NCI-H2196 treated with DMSO at 0.1 percent for 48 hours (cell line): ENCODE results near the gene ADGRB3.

Experiments used
- DNase-seq: peaks from one replicate; lab custom pipeline; 2025; ENCODE audit not compliant: unreplicated experiment; lab: John Stamatoyannopoulos, UW

ADGRB3 gene

DNA sequence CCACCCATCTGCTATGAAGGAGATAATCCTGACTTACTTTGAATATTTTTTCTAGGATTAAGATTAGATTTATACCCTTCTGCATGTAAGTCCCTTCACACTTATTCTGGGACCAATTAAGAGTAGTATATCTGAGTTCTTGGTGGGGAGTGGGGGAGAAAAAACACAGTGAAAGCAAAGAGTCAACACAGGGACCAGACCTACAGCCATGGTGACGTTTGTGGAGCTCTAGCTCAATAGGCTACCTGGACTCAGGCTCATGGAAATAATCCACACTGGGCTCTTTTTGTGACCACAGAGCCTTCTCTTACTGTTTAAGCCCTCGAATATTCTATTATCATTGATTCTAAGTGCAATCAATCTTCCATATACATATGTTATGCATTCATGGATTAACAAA lies 670.4 kb downstream of the ADGRB3 start:
- DNase-seq: no peak

DNA sequence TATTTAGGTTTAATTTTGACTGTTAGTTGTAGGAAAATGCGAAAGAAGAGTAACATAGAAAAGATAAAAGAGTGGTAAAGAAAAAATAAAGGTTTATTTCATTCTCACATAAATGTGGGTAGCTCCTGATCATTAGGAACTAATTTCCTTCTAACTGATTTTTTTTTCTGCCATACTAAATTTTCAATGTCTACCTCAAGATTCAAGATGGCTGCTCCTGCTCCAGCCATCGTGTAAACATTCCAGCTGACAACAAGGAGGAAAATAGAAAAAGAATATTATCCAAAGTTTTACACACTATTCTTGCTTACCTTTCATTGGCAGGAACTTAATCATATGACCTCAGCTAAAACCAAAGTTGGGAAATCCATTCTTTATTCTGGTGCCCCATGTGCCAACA lies 673.5 kb downstream of the ADGRB3 start:
- no peak for DNase-seq

DNA sequence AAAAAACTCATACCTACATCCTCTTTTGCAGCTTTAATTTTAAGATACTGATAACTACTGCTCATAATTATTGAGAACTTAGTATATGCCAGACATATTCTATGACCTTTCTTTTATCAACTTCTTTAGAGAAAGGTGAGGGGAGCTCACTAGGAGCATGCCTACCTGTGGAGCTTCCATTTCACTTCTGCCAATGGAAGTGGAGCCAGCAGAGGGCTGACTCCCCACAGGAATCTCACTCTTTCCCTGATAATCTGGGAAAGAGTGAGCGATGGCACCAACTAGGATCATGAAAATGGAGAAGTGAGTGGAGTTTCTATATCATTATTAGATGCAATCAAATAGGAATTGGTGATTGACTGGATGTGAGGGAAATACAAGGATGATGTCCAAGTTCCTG lies 676.8 kb downstream of the ADGRB3 start:
- no peak for DNase-seq

DNA sequence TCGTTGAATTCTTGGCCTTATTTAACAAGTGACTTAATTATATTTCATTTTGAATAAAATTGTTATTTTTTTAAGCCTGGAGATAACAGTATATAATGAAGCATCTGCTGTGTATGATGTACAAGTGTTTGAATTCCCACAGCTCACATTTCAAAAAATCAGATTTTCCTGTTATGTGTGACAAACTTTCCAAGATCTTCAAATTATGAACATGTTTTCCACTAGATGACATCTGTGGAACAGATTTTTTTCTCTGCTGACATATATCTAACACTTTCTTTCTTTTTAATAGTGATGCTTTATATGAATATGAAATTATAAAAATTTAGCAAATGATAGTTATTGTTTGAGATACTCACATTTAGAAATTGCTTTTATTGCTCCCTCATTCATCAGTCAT lies 678.9 kb downstream of the ADGRB3 start:
- no peak for DNase-seq

DNA sequence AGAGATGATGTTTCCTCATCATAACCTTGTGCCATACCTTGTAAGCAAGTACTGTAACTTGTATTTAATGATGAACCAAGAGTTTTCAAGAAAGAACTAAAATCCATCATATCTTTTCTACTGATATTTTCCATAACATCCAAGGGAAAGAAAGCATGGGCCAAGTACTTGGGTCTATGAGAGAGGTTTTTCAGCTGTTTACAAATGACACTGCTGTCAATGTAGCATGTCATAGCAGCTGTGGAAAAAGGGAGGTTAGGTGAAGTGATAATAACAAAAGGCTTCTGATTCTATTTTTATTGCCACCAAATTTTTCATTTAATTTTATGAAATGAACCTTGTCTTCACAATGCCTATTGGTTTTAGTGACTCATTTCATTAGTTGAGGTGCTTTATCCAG lies 679.4 kb downstream of the ADGRB3 start:
- DNase-seq: no peak

DNA sequence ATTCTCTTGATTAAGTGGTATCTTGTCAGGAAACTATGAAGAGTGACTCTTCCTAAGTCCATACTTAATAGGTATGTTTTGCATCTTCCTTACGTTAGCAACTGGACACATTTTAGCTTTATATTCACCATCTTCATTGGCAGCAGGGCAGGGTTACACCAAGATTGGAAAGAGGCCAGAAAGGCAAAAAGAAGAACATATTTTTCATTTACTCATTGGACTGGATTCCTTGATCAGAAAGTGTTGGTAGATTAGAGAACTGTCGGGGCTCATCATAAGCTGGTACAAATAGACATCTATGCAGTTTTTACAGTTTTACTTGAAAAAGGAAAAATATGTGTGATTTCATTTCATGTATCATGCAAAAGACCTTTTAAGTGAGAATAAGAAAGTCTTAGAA lies 696.8 kb downstream of the ADGRB3 start:
- DNase-seq: no peak

DNA sequence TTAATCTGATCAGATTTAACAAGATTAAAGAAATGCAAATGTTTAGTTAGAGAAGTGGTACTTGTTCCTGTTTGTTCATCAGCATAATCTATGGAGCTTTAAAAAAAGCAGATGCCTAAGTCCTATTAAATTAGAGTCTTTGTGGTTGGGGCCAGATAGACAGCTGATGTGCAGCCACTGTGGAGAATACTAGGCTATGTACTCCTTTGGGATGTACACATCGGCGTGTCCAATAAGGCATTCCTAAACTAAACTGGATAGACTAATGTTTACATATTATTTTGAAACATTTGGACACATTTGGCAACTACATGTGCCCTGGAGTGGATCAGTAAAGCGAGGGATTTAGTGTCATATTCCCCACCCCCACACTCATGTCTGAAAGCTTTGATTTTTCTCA lies 702.2 kb downstream of the ADGRB3 start:
- DNase-seq: no peak

DNA sequence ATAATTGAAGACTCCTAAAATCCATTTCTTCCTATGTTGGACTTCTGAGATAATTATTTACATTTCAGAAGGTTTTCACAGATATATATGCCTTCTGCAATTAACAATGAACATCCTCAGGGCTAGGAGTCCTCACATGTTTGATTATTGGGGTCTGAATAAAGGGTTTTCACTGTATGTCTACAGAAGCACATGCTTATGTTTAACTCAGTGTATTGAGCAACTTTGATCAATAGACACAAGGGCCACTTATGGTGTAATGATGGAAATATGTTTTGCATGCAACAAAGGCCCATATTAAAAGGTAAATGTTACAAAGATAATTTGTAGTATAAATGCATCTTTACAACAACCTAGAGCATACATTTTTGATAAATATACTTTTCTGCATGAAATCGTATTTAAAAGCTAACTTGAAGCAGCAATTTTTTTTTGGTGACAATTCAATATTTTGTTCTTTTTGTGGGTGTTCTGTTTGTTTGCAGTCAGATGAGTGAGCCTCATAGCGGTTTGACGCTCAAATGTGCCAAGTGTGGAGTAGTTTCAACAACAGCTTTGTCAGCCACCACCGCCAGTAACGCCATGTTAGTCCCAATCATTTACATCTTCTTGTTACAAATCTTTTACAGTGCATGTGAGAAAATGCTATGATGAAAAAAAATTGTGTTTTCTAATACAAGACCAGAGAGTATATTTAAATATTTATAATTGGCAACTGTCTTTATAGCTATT lies 703.5 kb downstream of the ADGRB3 start:
- DNase-seq: no peak

DNA sequence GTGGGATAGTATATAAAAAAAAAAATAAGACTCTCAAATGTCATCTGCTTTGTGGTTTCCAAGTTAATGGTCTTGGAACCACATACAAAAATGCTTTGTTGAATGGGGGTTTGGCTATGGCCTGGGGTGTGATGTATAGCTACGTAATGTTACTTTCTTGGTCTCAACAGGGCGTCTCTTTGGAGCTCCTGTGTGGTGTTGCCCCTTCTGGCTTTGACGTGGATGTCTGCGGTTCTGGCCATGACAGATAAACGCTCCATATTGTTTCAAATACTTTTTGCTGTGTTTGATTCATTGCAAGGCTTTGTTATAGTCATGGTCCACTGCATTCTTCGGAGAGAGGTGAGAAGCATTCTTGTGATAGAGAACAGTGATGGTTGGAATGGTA lies 704.1 kb downstream of the ADGRB3 start:
- DNase-seq: no peak

DNA sequence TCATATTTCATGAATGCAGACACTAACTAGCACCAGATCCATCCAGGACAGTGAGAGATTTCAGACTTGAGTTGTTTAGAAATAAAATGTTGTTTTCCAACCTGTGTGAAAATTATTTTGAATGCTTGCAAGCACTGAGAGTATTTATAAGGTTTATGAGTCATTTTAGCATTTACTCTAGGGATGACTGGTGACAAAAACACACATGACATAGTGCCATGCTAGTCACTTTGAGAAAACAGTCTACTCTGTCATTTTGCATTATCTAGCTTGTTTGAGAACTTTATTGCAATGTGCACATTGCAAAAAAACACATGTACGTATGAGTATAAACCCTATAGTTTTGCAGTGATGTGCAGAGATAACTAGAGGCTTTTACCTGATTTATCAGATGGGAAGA lies 705.1 kb downstream of the ADGRB3 start:
- no peak for DNase-seq

DNA sequence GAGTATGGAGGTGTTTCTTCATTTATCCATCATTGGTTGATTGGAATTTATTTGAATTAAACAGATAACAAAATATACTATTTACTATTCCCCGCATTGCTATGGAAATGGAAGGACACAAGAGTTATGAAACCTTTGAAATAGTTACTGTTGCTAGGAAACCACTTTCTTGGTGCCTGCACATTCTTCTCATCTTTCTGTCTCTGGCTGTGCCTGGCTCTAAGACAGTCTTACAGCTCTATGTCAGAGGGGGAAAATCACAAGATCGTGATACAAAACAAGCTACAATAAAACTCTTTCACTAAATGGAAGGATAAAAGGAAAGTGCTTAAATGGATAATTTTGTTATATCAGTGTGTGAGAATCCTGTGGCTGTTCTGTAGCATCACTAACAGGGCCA lies 708.8 kb downstream of the ADGRB3 start:
- no peak for DNase-seq

DNA sequence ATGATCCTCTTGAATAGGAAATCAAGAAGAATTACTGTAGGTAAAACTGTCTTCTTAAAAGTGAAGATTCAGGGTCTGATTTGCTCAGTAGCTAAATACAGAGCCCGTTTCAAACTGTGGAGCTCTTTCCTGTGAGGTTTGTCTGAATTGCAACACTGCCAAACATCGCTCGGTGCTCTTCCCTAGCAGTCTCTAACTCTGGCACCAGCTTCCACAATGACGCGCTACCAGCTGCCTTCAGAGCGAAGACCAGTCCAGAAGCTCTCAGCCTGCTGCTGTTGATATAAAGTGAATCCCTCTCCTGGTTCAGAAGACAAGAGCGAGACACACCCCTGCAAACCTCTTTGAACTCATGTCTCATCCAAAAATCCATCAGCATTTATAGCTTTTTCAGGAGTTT lies 714.7 kb downstream of the ADGRB3 start:
- no peak for DNase-seq

DNA sequence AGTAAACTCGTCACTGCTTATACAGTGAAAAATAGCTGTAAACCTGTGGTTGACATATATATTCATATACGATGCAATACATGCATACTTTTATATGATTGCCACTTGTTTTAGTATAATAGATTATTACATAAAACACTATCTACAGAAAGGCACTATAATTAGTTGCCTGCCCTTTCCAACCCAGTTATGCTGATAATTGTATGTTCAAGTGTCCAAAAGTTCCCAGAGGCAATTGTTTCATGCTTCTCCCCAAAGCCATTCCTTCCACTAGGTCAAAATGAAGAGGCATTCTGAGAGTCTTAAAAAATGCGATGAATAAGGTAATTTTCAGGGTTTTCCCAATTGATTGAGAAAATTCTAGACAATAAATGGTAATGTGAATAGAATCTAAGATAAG lies 727.1 kb downstream of the ADGRB3 start:
- DNase-seq: no peak

DNA sequence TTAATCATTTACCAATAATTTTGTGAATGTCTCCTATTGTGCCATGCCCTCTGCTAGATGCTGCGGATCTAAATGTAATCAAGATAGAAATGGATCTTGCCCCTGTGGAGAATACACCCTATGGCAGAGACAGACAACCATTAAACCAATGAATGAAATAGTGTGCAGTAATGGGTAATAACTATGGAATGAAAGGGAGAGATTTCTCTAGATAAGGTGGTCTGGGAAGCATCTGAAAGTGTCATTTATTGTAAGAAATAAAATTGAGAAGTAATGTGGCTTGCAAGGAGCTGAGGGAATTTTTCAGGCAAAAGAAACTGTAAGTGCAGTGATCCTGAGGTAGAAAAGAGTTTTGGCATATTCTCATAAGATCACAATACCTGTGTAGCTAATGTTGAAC lies 731.7 kb downstream of the ADGRB3 start:
- DNase-seq: no peak

DNA sequence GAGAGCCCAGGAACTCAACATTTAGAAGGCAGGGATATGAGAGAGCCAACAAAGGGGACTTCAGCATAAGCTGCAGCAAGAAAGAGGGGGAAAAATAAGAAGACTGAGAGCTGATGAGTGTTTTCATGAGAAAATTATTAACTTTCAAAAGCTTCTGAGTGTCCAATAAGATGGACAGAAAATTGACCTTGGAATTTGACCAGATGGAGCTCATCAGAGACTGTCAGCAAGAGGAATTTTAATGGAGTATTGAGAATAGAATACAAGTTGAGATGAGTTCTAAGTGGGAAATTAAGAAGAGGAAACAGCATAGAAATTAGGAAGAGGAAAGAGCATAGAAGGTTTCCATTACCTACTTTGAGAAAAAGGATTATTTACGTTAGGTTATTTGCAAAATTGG lies 733.5 kb downstream of the ADGRB3 start:
- DNase-seq: no peak

DNA sequence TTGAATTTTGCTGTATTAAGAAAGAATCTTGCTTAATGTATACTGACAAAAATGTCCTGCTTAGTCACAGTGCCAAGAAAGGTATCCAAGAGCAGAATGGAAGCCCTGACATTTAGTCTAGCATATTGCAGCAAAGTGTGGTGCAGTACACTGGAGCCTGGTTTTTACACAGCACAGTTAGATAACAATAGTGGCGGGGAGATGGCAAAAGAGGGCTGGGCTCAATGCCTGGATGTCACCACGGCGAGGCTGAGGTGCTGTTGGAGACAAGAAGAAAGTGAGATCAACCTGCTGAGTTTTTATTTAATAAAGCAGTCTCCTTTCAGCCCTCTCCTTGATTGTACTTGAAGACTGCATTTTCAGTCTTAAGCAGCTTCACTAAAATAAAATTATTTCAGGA lies 735.7 kb downstream of the ADGRB3 start:
- no peak for DNase-seq

DNA sequence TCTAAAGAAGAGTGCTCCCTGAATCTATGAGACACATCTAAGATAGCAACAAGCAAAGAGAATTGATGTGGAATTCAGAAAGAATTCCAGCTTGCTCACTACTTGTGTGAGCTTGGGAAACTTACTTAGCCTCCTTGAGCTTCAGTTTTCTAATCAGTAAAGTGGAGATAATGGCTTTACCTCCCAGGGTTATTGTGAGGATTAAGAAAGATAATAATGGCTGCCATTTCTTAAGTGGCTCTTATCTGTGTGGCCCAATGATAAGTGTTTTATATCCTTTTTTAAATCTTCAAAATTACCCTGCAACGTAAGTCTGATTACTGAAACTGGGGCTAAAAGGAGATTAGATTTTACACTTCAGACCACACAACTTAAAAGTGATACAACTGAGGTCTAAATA lies 743.2 kb downstream of the ADGRB3 start:
- DNase-seq: no peak

DNA sequence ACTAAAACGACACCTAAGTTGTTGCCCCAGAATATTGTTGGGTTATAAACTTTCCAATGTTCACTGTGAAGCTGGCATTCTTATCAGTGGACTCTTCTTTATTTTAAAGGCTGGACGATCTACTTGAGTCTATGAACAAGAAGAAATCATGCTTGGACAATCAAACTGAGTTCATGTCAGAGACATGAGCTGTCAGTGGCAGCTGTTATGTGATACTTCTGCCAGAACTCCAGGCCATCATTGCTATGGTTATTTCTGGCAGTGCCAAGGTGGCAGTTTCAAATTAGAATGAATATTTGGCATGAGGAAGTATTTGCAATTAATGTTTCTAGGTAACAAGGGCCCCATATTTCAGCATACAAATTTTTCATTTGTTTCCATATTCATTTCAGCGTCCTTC lies 744.4 kb downstream of the ADGRB3 start:
- no peak for DNase-seq

DNA sequence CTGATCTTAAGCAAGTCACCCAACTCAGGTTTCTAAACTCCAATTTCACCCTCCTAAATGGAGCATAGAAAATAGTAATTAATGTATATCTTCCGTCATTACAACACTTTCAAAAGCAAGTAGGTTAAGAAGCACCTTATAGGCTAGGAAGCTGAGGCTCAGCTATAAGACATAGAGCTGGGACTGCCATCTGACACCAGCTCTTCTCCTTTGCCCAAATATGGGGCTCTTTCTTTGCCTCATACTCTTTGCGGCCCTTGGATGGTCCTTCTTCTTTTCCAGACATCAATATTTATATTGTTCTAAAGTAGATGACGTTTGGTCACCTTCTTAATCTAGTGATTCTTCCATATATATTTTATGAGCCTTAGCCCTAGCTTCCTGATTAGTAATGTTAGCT lies 748.5 kb downstream of the ADGRB3 start:
- DNase-seq: no peak

DNA sequence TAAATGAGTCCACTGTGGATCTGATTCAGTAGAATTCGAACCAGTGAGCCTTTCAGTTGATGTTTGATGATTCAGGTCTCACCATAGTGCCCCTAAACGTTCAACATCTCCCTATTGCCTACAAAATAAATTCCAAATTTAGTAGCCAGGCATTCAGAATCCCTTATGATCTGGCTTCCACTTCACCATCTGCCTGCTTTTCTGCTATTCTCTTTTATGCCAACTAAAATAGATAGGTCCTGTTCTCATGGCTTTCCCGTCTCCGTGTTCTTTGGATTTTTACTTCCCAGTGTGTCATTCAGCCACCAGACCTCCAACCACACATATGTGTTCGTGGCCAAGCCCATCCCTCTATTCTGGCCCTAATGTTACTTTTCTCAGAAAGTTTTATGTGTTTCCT lies 751.3 kb downstream of the ADGRB3 start:
- DNase-seq: no peak

DNA sequence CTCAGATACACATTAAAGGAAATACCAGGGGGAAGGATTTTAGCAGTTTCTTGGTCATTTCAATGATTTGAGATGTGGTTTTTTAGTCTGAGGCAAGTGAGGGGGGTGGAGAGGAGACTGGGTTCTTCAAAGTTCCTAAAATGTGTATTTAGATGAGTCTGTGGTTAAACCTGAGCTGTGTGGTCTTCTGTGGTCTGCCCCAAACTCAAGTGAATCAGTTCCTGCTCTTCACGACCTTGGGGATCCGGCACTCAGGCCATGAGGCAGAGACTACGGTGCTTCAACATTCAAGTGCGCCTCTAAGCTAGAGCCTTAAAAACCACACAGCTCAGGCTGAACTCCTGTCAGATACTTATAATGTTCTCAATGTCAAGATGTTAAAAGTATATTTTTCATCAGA lies 755.0 kb downstream of the ADGRB3 start:
- DNase-seq: no peak

DNA sequence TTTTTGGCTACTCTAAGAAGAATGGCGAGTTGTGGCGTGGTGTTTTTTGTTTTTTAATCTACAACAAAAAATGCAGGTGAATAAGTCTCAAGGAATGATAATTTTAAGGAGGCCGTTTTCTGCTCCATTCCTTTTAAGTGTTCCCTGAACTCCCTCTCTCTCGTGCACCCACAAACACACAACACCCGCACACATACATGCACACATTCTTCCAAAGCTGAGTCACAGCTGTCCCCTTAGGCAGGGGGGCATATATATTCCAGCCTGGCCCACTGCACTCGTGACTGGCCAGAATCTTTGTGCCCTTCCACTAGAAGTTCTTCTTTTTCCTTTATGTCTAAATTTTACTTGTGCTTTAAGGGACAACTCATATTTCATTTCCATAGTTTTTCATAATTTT lies 756.0 kb downstream of the ADGRB3 start:
- no peak for DNase-seq

DNA sequence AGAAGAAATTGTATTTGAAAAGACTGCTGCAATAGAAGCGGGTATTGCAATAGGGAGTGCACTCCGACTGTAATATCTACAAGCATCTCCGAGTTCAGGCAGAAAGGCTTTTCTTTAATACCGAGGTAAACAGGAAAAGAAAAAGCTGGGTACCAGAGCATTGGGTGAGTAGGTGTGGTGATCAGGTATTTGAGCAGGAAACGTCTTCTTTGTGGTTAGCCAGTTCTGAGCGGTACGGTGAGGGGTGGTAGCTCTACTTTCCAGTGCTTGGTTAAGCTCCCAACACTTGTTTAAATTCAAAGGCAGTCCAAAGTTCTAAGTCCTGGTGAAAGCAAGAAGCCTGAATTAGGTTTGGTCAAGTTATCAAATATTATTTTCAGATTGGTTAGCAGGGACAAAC lies 757.7 kb downstream of the ADGRB3 start:
- no peak for DNase-seq

DNA sequence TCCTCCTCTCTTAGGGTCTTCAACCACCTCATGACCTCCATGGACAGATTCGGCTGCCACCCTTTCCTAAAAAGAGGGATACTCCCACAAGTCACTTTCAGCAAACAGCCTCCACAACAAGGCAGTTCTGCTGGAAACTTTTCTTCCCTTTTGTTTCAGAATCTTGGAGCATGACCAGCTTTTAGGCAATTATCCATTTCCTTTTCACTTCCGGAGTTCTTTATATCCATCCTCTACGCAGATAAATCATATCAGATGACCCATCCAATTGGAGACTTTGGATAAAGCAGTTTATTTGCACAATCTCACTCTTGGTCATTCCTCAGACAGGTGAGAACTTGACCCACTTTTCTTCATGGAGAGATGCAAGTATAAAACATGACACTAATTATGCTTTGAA lies 763.2 kb downstream of the ADGRB3 start:
- no peak for DNase-seq
